ENCODE measurements around the gene IDS. TPM values are rescaled to one million over a fixed set of nuclear protein-coding genes. Genes with fewer than 3 reads are reported as not detected.

IDS gene
- total RNA-seq, 1 donor from 2014 or later, result 67.6 TPM

DNA sequence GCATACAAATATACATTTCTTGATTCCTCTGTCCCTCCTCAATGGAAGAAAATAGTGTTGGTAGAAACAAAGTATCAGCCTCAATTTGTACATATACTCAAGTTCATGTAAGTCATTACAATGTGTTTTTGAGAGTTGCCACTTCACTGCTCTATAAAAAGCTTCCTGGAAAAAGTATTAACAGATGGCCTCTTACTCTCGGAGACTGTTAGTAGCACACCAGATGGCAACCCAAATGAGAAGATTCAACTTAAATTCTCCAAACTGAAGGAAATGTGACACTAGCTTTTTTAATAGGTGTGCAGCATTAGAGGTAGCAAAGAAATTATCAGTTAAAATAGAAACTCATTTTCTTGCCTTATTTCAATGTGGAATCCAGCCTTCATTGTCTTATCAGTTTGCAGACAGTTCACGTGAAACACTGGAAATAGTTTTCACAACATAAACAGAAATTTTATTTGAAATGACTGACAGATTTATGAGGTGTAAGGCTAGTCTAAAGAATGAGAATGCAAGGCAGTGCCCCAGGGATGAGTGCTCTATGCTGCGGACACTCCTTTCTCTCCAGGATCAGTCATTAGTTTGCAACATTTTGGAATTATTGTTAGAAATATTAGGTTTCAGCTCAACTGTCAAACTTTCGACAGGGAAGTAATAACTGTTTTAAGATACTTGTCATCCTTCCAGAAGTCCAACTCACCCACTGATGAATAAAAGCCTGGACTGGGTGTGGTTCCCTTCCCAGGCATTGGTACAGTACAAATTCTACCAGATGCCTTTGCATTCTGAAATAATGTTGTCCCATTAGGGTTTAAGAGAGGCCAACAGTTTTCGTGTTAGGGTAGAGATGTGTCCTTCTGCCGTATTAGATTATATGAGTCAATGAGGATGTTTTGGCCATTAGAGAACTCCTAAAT lies 50.9 kb downstream of the IDS start:
- H3K27me3 Mint-ChIP-seq (ENCODE audit: unreplicated experiment), result no peaks in the 10 kb centered on the region
- no peak overlapping the region for H3K4me3 Mint-ChIP-seq (ENCODE audit: unreplicated experiment)
- no peaks in the 10 kb centered on the region for H3K36me3 Mint-ChIP-seq (ENCODE audit: unreplicated experiment)
- no peak for DNase-seq (ENCODE audit: extremely low spot score, unreplicated experiment)
- peaks cover 12% of the 10 kb centered on the region for H3K9me3 Mint-ChIP-seq (ENCODE audit: unreplicated experiment)
- no peak overlapping the region for H3K27ac Mint-ChIP-seq (ENCODE audit: unreplicated experiment)
- TF ChIP-seq, protein P1, sequence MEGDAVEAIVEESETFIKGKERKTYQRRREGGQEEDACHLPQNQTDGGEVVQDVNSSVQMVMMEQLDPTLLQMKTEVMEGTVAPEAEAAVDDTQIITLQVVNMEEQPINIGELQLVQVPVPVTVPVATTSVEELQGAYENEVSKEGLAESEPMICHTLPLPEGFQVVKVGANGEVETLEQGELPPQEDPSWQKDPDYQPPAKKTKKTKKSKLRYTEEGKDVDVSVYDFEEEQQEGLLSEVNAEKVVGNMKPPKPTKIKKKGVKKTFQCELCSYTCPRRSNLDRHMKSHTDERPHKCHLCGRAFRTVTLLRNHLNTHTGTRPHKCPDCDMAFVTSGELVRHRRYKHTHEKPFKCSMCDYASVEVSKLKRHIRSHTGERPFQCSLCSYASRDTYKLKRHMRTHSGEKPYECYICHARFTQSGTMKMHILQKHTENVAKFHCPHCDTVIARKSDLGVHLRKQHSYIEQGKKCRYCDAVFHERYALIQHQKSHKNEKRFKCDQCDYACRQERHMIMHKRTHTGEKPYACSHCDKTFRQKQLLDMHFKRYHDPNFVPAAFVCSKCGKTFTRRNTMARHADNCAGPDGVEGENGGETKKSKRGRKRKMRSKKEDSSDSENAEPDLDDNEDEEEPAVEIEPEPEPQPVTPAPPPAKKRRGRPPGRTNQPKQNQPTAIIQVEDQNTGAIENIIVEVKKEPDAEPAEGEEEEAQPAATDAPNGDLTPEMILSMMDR (IDR thresholded peaks at IDR 0.05), result no peak
- no peaks in the 10 kb centered on the region for H3K4me1 Mint-ChIP-seq (ENCODE audit: unreplicated experiment)

DNA sequence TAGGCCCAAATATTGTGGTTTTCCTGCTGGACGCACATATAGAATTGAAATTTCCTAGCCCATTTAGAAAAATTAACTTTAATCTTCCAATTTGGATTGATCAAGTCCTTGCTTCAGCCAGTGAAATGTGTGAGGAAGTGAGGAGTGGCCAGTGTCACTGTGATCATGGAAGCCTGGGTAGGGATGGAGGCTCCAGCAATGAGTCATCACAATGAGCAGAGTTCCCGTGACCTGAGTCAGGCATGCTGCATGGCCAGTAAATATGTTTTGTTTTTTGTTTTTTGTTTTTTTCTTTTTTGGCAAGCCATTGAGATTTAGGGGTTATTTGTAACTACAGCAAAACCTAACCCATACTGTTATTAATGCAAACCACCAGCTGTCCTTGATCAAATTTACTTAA lies 52.1 kb downstream of the IDS start:
- no peak overlapping the region for H3K27ac Mint-ChIP-seq (ENCODE audit: unreplicated experiment)
- no peaks in the 10 kb centered on the region for H3K27me3 Mint-ChIP-seq (ENCODE audit: unreplicated experiment)
- TF ChIP-seq, protein P1 (IDR thresholded peaks at IDR 0.05), result no peak
- DNase-seq (ENCODE audit: extremely low spot score, unreplicated experiment), result no peak
- no peak overlapping the region for H3K4me3 Mint-ChIP-seq (ENCODE audit: unreplicated experiment)
- no peaks in the 10 kb centered on the region for H3K4me1 Mint-ChIP-seq (ENCODE audit: unreplicated experiment)
- H3K9me3 Mint-ChIP-seq (ENCODE audit: unreplicated experiment), result peaks cover 10% of the 10 kb centered on the region
- no peaks in the 10 kb centered on the region for H3K36me3 Mint-ChIP-seq (ENCODE audit: unreplicated experiment)

DNA sequence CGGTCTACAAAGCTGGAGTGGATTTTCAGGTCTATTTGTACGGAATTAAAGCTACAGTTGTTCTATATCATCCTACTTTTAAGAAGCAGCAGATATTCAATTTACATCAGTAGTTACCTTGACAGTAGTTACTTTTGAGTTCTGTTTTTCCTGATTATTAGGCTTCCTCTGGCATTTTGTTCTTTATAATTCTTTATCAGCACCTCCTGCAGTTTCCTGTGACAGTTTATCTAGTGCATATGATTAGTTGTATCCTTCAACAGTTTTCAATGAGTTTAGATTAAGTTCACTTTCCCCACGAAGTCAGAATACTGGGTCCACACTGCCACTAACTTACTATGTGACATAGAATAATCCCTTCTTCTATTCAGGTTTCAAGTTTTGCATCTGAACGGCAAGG lies 71.7 kb downstream of the IDS start:
- H3K4me1 Mint-ChIP-seq (ENCODE audit: unreplicated experiment), result no peaks in the 10 kb centered on the region
- H3K27ac Mint-ChIP-seq (ENCODE audit: unreplicated experiment), result no peak overlapping the region
- no peak overlapping the region for H3K4me3 Mint-ChIP-seq (ENCODE audit: unreplicated experiment)
- H3K36me3 Mint-ChIP-seq (ENCODE audit: unreplicated experiment), result peaks cover 1% of the 10 kb centered on the region
- TF ChIP-seq, protein P1 (IDR thresholded peaks at IDR 0.05), result no peak
- DNase-seq (ENCODE audit: extremely low spot score, unreplicated experiment), result no peak
- no peaks in the 10 kb centered on the region for H3K27me3 Mint-ChIP-seq (ENCODE audit: unreplicated experiment)
- peaks cover 6% of the 10 kb centered on the region for H3K9me3 Mint-ChIP-seq (ENCODE audit: unreplicated experiment)

DNA sequence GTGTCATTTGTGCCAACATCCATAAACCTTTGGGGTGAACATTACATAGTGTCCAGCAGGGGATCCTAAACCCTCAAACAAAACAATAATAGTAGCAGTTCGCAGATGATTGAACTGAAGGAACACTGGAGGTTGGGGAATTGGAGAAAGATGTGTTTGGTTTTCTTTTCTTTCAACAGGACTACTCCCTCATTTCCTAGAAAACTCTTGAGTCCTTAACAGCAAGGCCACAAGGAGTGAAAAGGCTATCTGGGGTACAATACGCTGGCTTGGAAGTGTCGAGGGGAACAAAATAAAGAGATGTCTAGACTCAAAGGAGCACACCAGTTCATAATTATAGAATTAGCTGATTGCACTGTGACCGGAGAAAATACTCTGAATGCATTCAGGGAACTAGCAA lies 72.1 kb downstream of the IDS start:
- TF ChIP-seq, protein P1 (IDR thresholded peaks at IDR 0.05), result no peak
- Mint-ChIP-seq H3K27me3 (ENCODE audit: unreplicated experiment) (no peaks in the 10 kb centered on the region), H3K4me1 (ENCODE audit: unreplicated experiment) (no peaks in the 10 kb centered on the region), H3K9me3 (ENCODE audit: unreplicated experiment) (peaks cover 9% of the 10 kb centered on the region), H3K4me3 (ENCODE audit: unreplicated experiment) (no peak overlapping the region), H3K27ac (ENCODE audit: unreplicated experiment) (no peak overlapping the region), H3K36me3 (ENCODE audit: unreplicated experiment) (peaks cover 1% of the 10 kb centered on the region)
- no peak for DNase-seq (ENCODE audit: extremely low spot score, unreplicated experiment)

Other genes starting within 250 kb of the IDS start
- gene EOLA1, start 35.7 kb upstream of the IDS start, total RNA-seq, result 17.7 and 18.1 TPM in 2 replicates
- gene HSFX3, start 44.6 kb upstream of the IDS start, total RNA-seq, result not detected in 2 replicates
- gene MAGEA9B, start 82.2 kb upstream of the IDS start, total RNA-seq, result not detected in 2 replicates
- 0.64 TPM in 1 of 2 replicates, not detected in the other for gene HSFX2, start 90.0 kb upstream of the IDS start, total RNA-seq
- gene TMEM185A, start 126.5 kb upstream of the IDS start, total RNA-seq, result 26.5 and 36.4 TPM in 2 replicates
- gene MAGEA11, start 206.8 kb upstream of the IDS start, total RNA-seq, result not detected in 2 replicates

Measured in osteocyte (in vitro differentiated cells).